Stimulated activated CD4-positive, alpha-beta T cell treated with anti-CD3 and anti-CD28 coated beads, Interleukin-1b, Interleukin-23, amount 100 ng/mL, for 24 hours (primary cell): ENCODE data around the gene FOXO1.

ENCODE experiments used
- DNase-seq, 4 experiments: peaks; one replicate each; pipeline ENCODE4 v3.0.0-alpha.2; 2020; ENCODE audit warnings: low read depth in 4 of 4, low spot score in 1 of 4

Gene FOXO1

DNA sequence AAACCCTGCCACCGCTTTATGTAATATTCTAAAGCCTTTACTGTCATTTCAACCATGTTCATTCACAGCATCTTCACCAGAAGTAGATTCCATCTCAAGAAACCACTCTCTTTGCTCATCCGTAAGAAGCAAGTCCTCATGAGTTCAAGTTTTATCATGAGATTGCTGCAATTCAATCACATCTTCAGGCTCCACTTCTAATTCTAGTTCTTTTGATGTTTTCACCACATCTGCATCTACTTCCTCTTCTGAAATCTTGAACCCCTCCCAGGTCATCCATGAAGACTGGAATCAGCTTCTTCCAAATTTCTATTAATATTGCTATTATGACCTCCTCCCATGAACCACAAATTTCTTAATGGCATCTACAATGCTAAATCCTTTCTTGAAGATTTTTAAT is 83.9 kb downstream of the FOXO1 start:
- DNase-seq, result no peak

DNA sequence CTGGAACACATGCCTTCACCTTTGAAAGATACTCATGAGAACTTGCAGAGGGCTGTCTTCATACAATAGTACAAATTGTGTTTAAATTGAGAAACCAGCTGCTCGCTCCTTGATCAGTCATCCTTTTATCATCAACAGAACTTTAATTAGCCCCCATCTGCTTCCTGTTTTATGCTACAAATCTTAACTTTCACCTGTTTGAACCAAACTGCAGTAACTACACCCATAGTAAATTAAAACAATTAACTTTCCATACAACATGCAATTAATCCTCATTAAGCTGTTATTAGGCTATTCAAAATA is 85.2 kb downstream of the FOXO1 start:
- DNase-seq, result no peak

DNA sequence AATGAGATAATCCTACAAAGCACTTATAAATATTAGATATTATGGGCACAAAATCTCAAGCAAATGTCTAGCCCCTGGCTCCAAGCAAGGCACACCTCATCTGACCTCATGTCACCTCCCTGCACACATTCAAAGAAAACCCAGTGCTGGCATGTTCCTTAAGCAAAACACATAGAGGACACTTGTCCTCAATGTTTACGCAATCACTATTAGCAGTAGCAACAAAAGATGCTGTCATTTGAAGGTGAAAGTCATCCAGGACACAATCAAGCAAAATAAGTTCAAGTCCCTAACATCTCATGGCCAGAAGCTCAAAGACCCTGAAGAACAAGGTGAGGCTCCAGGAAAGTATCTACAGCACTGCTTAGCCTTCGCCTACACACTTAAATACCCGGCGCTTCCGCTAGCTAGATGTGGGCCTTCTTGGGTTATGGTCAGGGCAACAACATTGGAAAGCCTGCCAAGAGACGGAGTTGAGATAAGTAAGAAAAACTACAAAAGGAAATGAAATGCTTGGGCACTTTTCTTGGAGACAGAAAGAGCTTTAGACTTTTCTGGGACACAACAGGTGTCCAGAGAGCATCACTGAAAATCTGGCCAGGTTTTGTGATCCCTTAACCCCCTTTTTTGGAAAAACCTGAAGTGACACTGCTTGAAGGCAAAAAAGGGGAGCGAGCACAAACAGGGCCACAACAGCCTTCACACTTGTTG is 85.7 kb downstream of the FOXO1 start:
- no peak for DNase-seq

DNA sequence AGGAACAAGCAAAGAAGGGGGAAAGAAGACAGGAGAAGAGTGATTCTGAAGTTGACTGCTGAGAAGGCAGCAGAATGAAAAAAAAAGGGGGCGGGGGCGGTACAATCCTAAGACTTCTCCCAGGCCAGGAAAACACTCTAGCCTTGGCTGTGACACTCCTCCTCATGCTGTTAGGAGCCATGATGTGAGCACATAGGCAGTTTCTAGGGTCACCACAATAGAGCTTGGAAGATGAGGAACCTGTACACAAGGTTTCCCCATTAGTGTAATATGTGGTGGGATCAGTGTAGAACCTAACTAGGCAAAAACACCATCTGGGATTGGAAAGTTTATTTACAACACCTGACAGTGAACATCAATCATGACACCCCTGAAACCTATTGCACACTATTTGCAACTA is 86.9 kb downstream of the FOXO1 start:
- no peak for DNase-seq

DNA sequence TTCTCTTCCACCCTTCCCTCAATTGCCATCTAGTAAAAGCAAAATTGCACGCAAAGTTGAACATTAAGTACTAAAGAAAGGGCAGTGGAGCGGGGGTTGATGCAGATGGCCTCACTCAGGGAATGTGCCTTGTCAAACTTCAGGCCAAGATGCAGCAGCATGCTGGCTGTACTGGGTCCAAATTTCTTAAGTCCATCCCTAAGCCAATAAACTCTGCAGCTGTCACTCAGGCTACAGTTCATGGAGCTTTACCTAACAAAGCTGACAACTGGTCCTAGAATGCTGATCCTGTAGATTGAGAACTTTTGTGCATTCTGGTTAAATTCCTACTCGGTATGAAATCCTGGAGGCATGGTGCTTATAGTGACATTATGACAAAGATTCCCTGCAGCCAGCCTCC is 88.4 kb downstream of the FOXO1 start:
- no peak for DNase-seq

DNA sequence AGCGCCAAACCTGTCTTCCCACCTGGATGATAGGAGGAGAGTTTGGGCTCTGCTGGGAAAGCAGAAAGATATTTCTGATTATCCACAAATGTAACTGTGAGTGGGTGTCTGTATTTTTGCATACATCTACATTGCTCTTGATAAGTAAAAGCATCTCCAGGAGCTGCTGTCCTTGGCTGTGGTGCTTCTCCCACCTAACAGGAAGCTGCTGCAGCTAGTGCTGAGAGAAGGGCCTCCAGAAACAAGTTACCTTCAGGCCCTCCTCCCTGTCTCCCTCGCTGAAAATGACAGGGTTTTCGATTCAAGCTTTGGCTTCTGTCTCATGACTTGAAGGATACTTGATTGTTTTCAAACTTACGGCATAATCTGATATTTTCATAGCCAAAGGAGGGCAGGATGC is 90.1 kb downstream of the FOXO1 start:
- no peak for DNase-seq

DNA sequence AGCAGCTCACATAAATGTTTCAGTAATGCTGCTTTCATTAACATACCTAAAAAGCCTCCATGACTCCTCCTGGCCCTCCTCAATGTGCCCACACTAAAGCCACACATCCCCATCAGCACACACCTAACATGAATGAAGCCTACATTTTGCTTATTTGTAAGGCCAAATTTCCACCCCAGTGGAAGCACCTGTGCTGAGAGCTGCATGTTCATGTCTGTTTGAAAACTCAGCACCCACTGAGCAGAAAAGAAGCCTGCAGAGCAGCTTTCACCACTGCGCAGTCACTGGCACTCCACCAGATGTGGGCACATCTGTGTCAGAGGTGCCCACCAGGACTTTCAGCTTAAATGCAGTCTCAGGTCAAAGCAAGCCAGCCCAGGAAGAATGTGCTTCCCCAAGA is 93.5 kb downstream of the FOXO1 start:
- no peak for DNase-seq

DNA sequence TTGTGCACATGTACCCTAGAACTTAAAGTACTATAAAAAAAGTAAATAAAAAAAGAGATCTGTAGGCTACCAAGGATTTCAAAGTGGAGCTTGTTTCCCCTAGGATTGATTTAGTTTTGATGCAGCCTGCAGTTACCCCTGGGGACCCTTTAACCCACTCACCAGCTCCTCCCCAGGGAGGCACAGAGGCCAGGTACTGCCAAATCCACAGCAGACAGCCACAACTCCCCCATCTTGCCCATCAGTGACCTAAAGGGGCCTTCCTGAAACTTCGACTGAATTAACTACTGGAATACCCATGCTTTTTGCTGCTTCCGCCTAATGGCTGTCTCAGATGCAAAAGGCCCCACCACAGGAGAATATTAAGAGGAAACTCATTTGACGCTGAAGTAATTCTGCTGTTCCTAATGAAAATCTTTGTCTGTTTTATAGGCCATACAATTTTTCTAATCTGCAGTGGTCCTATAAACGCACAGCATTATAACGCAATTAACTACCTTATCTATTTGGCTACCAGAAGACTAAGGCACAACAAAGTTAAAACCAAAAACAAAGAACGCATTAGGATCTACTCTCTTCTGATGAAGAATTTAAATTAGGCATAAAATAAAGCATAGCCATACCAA is 95.0 kb downstream of the FOXO1 start:
- no peak for DNase-seq

DNA sequence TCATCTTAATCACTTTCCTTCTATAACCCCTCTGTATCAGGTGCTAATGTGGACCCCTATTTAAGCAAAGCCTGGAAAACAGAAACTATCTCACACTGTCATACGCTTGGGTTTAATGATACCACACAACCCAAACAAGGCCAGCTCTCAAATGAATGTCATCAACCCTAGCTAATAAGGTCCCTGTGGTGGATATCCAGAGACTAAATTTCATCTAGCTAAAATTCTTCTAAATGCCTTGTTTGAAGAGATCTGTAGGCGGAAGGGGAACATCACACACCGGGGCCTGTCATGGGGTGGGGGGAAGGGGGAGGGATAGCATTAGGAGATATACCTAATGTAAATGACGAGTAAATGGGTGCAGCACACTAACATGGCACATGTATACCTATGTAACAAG is 95.5 kb downstream of the FOXO1 start:
- no peak for DNase-seq

DNA sequence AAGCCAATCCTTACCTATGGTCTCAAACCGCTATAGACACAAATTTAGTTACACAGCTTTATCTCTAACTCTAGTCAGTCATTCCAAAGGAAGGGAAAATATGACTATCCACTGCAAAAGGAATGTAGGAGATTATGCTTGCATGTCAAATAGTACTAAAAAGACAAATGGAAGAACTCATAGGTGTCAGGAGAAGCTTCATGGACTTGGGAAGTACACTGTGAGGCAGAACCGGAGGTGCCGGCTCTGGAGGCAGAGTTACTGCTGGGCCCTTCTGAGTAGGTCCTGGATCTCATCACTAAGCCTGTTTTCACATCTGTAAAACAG is 97.5 kb downstream of the FOXO1 start:
- no peak for DNase-seq

DNA sequence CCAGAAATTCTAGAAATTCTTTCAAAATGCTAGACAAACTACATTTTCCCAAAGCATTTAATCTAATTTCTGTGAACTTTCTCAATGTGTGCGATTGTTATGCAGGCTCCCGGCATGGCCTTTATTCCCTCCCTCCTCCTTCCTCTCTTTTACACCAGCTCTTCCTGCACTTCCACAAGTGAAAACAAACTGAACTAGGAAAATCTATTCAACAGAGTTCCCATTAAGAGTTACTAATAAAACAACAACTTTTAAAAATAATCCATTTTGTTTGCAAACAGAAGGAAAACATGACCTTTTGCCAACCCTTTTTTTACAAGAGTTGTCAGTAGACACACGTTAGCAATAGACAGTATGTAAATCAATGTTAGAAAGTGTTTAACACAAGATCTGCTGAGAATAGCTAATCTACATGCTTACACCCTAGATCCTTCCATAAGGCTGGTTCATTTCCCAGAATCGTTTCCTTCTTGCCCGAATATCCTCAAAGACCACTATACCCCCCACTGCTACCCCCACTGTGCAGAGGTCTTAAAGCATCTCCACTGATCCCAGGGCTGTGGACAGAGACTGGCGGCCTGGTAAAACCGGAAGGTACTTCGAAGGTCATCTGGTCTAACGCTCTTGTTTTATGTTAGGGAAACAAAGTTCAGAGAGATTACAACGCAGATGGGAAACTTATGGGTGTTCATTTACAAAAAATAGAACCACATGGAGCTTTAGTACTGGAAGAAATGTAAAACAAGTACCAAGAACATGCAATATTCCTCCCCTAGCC is 98.0 kb downstream of the FOXO1 start:
- DNase-seq, result no peak

DNA sequence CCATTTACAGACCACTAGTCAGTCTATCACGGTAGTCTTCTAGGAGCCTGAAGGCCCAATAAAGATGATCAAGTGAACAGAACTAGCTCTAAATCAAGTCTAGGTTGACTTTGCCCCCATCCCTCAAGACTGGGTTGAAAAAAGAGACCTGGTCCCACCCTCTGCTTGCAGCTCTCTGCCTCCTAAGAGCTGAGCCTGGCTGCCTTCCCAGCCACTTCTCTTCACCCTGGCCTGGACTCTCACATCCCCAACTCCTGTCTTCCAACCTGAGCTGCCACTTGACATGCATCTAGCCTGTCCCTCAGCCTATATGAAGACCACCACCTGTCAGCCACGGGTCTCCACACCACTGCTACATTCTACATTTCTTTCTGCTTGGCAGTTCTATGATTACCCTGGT is 99.6 kb downstream of the FOXO1 start:
- no peak for DNase-seq

DNA sequence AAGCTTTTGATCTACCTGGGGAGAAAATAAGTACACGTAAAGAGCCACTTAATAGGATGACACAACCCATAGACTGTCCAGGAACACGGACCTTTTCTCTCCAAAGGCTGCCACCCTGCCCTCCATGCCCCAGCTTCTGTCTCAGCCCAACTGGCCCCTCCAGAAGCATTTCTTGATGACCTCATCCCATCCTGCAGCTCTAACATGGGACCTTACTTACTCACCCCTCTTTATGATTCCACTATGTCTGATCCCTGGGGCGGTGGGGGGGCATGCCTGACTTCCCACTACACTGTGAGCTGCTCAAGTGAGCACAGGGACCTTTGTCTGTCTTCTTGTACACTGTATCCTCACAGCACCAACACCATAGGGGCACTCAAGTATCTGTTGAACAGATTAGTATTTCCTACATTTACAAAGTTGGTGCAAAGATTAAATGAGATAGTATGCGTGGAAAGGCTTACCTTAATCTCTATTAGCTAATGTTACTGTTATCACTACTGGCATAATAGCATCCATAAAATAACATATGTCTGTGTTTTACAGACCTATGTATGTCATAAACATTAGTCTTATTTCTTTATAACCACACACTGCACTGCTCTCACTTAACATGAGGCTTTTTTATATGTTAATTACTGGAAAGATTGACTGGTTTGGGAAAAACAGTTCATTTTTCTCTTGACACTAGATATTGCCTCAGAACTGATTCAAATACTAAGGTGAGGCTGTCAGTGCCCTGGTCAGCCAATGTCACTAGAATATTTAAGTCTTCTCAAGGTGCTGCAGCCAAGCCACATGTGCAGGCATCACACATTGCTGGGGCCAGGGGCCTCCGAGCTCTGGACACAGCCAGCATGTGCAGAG is 100.9 kb downstream of the FOXO1 start:
- DNase-seq, result no peak

DNA sequence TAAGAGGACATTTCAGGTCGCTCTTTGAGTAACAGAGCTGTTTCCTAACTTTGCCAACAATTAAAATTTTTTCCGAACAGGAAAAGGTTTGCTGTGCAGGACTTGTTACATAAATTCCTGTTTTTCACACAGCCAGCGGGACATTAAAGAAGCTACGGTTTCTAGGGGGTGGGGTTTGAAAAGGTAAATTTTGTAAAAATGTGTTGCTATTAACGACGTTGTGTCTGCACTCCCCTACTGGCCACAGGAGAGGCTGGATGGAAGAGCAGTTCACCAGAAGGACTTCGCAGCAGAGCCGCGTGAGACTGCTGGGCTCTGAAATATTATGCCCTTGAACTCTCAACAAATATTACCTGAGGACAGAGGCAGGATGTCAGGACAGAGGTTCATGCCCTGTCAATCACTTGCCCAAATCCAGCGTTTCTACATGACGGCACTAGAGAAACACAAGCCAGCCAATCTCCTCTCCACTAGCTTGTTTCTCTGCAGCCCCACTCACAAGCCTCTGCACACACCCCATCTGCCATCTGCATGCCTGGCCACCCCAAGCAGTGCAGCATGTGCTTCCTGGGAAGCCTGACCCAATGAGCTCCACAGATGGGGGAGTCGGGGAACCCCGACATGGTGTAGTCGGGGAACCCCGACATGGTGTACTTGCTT is 102.0 kb downstream of the FOXO1 start:
- no peak for DNase-seq

DNA sequence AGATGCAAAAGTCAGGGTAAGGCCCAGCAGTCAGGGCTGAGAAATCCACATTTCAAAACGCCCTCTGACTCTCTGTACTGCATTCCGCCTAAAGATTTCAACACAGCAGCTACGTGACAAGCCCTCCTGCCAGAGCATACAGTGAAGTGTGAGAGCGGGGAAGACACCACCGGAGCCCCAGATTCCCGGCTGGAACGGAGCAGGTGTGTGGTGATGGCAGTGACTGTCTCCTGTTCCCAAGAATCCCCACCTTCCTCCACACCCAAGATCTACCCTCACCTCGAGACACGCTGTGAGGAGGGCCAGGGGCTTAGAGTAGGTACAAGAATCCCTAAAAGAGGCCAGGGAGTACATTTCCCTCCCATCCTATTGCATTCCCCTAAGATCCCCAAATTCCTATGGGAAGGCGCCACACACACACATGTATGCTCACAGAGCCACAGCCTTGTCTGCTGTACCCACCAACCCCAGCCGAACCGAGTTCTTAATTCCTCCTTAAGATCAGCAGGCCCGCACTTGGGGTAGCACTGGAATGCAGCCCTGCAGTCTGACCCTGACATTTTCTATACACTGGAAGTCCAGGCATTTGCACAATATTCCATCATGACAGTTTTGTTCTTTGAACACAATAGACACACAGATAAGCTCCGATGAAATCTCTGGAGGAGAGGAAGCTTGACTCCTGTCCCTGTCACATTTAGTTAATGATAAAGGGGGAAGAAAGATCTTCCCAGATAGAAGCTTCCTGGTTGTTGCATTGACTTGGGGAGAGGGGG is 102.9 kb downstream of the FOXO1 start:
- no peak for DNase-seq

DNA sequence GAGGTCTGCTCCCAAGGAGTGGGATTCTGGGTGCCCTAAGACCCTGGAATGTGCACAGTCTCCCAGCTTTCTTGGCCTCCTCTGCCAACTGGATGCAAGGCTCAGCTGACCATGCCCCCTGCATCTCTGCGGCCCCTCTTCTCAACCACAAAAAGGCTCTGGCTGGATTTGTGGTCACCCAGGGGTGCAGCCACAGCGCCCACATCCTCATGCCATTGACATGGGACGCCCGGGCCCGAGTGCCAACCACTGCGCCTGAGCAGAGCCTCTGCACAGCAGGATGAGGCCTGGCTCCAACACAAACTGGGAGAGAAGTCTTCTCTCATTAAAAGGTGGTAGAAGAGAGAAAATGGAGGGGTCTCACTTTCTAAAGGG is 103.5 kb downstream of the FOXO1 start:
- no peak for DNase-seq

DNA sequence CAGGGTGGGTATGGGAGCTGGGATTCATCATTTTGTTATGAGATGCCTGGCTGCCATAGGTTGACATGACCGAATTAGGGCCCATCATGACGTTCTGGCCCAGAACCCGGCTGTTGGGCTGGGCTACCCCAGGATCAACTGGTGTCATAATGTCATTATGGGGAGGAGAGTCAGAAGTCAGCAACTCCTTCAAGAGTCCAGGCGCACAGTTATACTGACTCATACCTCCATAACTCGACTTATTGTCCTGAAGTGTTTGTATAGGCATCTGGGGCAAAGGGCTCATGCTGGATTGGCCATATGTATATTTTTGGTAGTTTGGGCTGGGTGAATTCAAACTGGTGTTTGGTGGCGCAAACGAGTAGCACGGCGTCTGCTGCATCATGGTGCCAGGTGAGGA is 106.5 kb downstream of the FOXO1 start:
- DNase-seq, result no peak

DNA sequence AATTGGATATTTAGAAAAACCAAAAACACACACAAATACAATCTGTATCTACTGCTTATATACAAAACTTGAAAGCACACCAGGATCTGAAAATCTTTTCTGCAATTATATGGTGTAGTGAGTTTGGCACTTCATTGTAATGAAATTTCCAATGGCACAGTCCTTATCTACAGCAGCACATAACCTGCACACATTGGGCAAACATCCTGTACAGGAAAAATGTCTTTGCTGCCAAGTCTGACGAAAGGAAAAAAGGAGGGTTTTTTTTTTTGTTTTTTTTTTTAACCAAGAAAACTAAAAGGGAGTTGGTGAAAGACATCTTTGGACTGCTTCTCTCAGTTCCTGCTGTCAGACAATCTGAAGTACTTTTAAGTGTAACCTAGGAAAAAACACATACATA is 107.8 kb downstream of the FOXO1 start:
- DNase-seq, result no peak

DNA sequence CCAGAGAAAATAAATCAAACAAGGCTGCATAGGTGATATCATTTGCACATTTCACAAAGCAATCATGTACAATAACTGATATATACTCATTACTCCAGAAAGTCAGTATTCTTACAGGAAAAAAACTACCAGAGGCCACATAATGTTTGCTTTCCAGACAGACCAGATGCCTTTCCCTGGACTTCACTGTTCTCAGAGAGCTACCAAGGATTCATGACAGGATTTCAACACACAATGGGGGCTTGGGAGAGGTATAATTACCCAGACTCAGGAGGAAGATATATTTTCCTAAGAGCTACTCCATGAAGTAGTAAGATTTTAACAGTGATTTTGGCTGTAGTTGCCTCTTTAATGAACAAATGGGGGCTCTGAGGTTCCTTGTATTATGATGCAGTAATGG is 110.0 kb downstream of the FOXO1 start:
- no peak for DNase-seq

DNA sequence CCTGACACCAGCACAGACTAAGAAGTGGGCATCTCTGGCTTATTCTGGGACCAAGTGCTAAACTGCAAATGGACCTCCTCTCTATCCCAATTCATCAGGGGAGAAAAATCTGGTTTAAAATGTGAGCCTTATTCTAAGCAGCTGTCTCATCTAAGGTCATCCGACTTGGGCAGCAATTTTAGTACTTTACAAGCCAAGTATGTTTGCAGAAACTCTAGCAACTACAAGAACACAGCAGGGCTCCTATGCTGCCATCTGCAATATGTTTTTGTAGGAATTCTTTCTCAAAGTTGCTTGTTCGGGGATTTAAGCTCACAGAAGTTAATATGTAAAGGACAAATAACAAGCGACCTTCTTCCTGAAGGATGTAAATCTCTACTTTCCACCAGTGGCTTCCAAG is 113.1 kb downstream of the FOXO1 start:
- DNase-seq, result no peak

DNA sequence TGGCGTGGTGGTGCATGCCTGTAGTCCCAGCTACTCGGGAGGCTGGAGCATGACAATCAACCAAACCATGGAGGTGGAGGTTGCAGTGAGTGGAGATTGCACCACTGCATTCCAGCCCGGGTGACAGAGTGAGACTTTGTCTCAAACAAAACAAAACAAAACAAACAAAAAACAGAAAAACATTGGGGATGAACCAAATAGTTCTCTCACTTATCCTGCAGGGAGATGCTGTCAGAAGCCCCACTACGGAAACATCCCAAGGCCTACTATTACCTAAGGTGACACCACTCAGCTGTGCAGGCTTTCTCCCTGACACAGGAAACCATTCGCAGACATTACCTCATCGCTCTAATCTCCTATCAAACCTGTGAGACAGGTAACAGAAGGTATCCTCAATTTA is 113.5 kb downstream of the FOXO1 start:
- DNase-seq, result no peak
